SU-DHL-6 (cell line): ENCODE data around the gene MMP20.

Experiments used
- H2AFZ ChIP-seq: fragments of 200-600 bp; sonication (generic); 2 replicates; pipeline ENCODE4 v1.6.1; 2014; ENCODE audit warnings: low read depth, mild to moderate bottlenecking, moderate library complexity, mixed read lengths, antibody characterized with exemption, low read length; ENCODE audit not compliant: severe bottlenecking
- H3F3A ChIP-seq: fragments of 200-600 bp; shearing (Covaris generic); 2 replicates; pipeline ENCODE4 v1.6.0; 2016; ENCODE audit warnings: antibody characterized with exemption, mild to moderate bottlenecking; ENCODE audit not compliant: insufficient read depth
- H3K27ac ChIP-seq: fragments of 200-600 bp; sonication (generic); 2 replicates; pipeline ENCODE4 v1.5.1; 2016; ENCODE audit warnings: low read depth, mild to moderate bottlenecking, low read length, moderate library complexity, mixed read lengths
- H3K27me3 ChIP-seq: fragments of 200-600 bp; sonication (generic), shearing (Covaris generic); 2 replicates; pipeline ENCODE4 v1.6.0; 2014; ENCODE audit warnings: mild to moderate bottlenecking, low read length
- H3K36me3 ChIP-seq: fragments of 200-600 bp; sonication (generic); 2 replicates; pipeline ENCODE4 v1.6.1; 2014; ENCODE audit warnings: mild to moderate bottlenecking, low read length, mixed read lengths
- H3K4me2 ChIP-seq: fragments of 300-600, 200-600 bp; shearing (Covaris generic), sonication (generic); 2 replicates; pipeline ENCODE4 v1.6.0; 2014; ENCODE audit warnings: low read length, low read depth, mild to moderate bottlenecking; ENCODE audit not compliant: poor library complexity, severe bottlenecking
- H3K4me3 ChIP-seq: fragments of 200-600 bp; sonication (generic); 2 replicates; pipeline ENCODE4 v1.5.1; 2014; ENCODE audit warnings: antibody characterized with exemption, low read length, mild to moderate bottlenecking, mixed read lengths; ENCODE audit not compliant: insufficient read depth, poor library complexity, severe bottlenecking
- H3K79me2 ChIP-seq: fragments of 200-600 bp; sonication (generic); 2 replicates; pipeline ENCODE4 v1.6.1; 2014; ENCODE audit warnings: mild to moderate bottlenecking, low read length, moderate library complexity; ENCODE audit not compliant: insufficient read depth
- H3K9ac ChIP-seq: fragments of 200-600 bp; sonication (generic); 2 replicates; pipeline ENCODE4 v1.7.0; 2014; ENCODE audit warnings: mild to moderate bottlenecking, low read length
- H3K9me2 ChIP-seq: fragments of 200-600 bp; sonication (generic); replicated peaks from 2 replicates; pipeline ENCODE4 v1.6.1; 2014; ENCODE audit warnings: low read length; ENCODE audit not compliant: insufficient read depth
- H3K9me3 ChIP-seq: fragments of 200-600 bp; sonication (generic); 2 replicates; pipeline ENCODE4 v1.6.1; 2014; ENCODE audit warnings: low read length, mixed read lengths; ENCODE audit not compliant: insufficient read depth
- H4K20me1 ChIP-seq: fragments of 200-600 bp; sonication (generic); 2 replicates; pipeline ENCODE4 v1.6.1; 2014; ENCODE audit warnings: low read depth, mild to moderate bottlenecking, antibody characterized with exemption, low read length, moderate library complexity, mixed read lengths
- EZH2phosphoT487 ChIP-seq: fragments of 200-600 bp; sonication (generic), shearing (Covaris generic); conservative IDR thresholded peaks from 2 replicates; pipeline ENCODE4 v1.6.1; 2018; ENCODE audit warnings: mild to moderate bottlenecking, antibody characterized with exemption, low read length, moderate library complexity, mixed read lengths
- TF ChIP-seq, protein P1 (sequence below): fragments of 200-600 bp; sonication (generic); IDR thresholded peaks from one replicate; pipeline ENCODE4 v1.5.1; 2017; ENCODE audit warnings: antibody characterized with exemption, mild to moderate bottlenecking, low read length, moderate library complexity; ENCODE audit not compliant: insufficient read depth, poor library complexity, severe bottlenecking

MMP20 gene

DNA sequence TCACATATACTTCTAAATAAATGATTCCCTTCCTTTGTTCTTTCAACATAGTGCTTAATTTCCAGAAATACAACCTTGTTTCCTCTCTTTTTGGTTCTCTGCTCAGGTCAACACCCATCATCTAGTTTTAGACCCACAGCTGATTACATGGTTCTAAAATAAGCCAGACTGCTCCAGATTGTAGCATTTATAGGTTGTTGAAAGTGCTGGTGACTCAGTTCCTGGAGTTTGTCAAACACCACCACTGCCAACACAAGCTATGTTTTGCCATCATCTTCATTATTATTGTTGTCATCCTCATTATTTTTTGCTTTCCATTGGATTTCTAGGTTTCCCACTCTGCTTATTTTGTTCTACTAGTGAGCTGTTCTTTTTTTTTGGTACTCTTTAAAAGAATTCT lies 22.3 kb upstream of the MMP20 start:
- Histone ChIP-seq H3K9me2 (no peaks in the 10 kb centered on the region), H3K9ac (no peak overlapping the region), H3F3A (no peaks in the 10 kb centered on the region), H4K20me1 (no peaks in the 10 kb centered on the region), H2AFZ (no peak overlapping the region), H3K36me3 (no peaks in the 10 kb centered on the region), H3K4me3 (no peak overlapping the region), H3K9me3 (no peaks in the 10 kb centered on the region), H3K79me2 (no peaks in the 10 kb centered on the region), H3K27me3 (no peaks in the 10 kb centered on the region), H3K27ac (no peak overlapping the region), H3K4me2 (no peak overlapping the region)
- TF ChIP-seq, protein P1, sequence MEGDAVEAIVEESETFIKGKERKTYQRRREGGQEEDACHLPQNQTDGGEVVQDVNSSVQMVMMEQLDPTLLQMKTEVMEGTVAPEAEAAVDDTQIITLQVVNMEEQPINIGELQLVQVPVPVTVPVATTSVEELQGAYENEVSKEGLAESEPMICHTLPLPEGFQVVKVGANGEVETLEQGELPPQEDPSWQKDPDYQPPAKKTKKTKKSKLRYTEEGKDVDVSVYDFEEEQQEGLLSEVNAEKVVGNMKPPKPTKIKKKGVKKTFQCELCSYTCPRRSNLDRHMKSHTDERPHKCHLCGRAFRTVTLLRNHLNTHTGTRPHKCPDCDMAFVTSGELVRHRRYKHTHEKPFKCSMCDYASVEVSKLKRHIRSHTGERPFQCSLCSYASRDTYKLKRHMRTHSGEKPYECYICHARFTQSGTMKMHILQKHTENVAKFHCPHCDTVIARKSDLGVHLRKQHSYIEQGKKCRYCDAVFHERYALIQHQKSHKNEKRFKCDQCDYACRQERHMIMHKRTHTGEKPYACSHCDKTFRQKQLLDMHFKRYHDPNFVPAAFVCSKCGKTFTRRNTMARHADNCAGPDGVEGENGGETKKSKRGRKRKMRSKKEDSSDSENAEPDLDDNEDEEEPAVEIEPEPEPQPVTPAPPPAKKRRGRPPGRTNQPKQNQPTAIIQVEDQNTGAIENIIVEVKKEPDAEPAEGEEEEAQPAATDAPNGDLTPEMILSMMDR: no peak
- TF ChIP-seq EZH2phosphoT487: no peak

DNA sequence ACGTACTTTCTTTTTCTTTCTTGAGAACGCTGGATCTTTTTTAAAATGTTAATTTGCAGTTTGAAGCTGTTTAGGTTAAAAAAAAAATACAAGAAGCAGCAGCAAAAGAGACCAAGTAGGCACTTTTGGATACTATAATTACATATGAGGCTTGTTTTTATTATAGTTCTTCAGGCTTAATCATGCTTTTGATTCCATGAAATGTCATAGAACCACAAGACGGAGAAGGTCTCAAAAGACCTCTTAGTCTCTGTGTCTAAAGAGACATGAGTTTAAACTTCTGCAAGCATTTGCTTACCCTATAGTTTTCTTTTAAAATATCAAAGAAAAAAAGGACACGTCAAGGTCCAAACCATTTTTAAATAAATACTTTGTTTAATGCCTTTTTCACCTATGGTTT lies 18.8 kb upstream of the MMP20 start:
- H3K79me2 ChIP-seq: no peaks in the 10 kb centered on the region
- H3F3A ChIP-seq: no peaks in the 10 kb centered on the region
- TF ChIP-seq EZH2phosphoT487: no peak
- TF ChIP-seq, protein P1: no peak
- no peak overlapping the region for H3K4me3 ChIP-seq
- no peaks in the 10 kb centered on the region for H3K9me2 ChIP-seq
- no peak overlapping the region for H2AFZ ChIP-seq
- H3K9me3 ChIP-seq: no peaks in the 10 kb centered on the region
- H4K20me1 ChIP-seq: no peaks in the 10 kb centered on the region
- H3K27ac ChIP-seq: no peak overlapping the region
- H3K4me2 ChIP-seq: peak overlapping the region; percentile 18
- no peak overlapping the region for H3K9ac ChIP-seq
- H3K27me3 ChIP-seq: no peaks in the 10 kb centered on the region
- no peaks in the 10 kb centered on the region for H3K36me3 ChIP-seq

DNA sequence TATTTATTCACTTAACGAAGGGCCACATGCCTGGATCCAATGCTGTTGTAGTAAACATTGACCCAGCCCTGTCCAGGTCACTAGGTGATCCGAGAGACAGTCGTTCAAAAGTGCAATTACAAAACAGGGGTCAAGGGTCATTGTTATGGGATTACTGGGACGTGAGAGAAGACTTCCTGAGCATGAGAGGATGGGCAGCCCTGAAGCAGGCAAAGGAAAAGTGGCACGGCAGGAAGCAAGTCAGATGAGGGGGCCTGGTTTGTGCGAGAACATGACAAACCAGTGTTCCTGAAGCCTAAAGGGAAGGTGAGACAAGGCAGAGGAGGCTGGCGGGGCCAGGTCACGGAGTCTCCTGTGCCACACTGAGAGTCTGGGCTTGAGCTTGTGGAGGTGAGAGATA lies 15.8 kb upstream of the MMP20 start:
- H3K4me3 ChIP-seq: no peak overlapping the region
- H3K9me2 ChIP-seq: no peaks in the 10 kb centered on the region
- H3K9ac ChIP-seq: no peak overlapping the region
- H3K27ac ChIP-seq: no peak overlapping the region
- no peak overlapping the region for H3K4me2 ChIP-seq
- no peaks in the 10 kb centered on the region for H3K9me3 ChIP-seq
- no peaks in the 10 kb centered on the region for H3K79me2 ChIP-seq
- no peaks in the 10 kb centered on the region for H3F3A ChIP-seq
- H3K27me3 ChIP-seq: no peaks in the 10 kb centered on the region
- H4K20me1 ChIP-seq: no peaks in the 10 kb centered on the region
- no peaks in the 10 kb centered on the region for H3K36me3 ChIP-seq
- H2AFZ ChIP-seq: no peak overlapping the region
- TF ChIP-seq EZH2phosphoT487: no peak

DNA sequence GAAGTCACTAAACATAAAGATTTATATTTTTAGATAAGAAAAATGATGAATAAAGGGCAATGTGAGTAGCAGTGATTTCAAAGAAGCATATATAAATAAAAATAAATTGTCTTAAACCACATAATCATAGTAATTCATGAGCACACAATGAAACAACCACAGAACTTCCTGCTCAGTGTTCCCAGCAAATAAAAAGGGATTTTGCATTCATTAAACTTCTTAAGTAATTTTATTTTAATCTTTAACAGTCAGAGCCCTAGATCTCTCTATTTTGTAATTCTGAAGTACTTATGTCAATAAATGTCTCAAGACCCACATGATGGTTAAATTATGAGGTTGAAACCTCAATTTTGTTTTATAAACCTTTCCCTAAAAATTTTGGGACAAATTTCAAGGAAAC lies 14.5 kb upstream of the MMP20 start:
- no peak overlapping the region for H3K4me3 ChIP-seq
- no peaks in the 10 kb centered on the region for H3K9me3 ChIP-seq
- H3K27ac ChIP-seq: no peak overlapping the region
- H3K9me2 ChIP-seq: no peaks in the 10 kb centered on the region
- H2AFZ ChIP-seq: no peak overlapping the region
- TF ChIP-seq, protein P1: no peak
- TF ChIP-seq EZH2phosphoT487: no peak
- H3K4me2 ChIP-seq: no peak overlapping the region
- no peaks in the 10 kb centered on the region for H3K27me3 ChIP-seq
- H3K9ac ChIP-seq: no peak overlapping the region
- no peaks in the 10 kb centered on the region for H3K79me2 ChIP-seq
- H4K20me1 ChIP-seq: no peaks in the 10 kb centered on the region
- no peaks in the 10 kb centered on the region for H3K36me3 ChIP-seq
- H3F3A ChIP-seq: no peaks in the 10 kb centered on the region
